Pons (tissue), 1 donor: ENCODE results near the gene KRT73.

Experiments used
- DNase-seq: peaks from one replicate; pipeline ENCODE4 v3.0.0-alpha.2; 2016; ENCODE audit warnings: low spot score

KRT73 gene

GRCh38 chr12:52617403-52617785, 965 bp downstream of the KRT73 start:
- no peak for DNase-seq

- DNase-seq, result no peak
These were observed 1.5 kb downstream of the KRT73 start for GRCh38 chr12:52616680-52617402.

GRCh38 chr12:52615912-52616311, 2.4 kb downstream of the KRT73 start:
- no peak for DNase-seq

- DNase-seq, result no peak
These were observed 3.0 kb downstream of the KRT73 start for GRCh38 chr12:52615208-52615868.

GRCh38 chr12:52614381-52615207, 3.8 kb downstream of the KRT73 start:
- no peak for DNase-seq

GRCh38 chr12:52613384-52614030, 4.9 kb downstream of the KRT73 start:
- no peak for DNase-seq

GRCh38 chr12:52612431-52613383, 5.7 kb downstream of the KRT73 start:
- no peak for DNase-seq

- DNase-seq, result no peak
These were observed 7.3 kb downstream of the KRT73 start for GRCh38 chr12:52611080-52611468.

- no peak for DNase-seq
These were observed 9.3 kb downstream of the KRT73 start for GRCh38 chr12:52608826-52609630.

- DNase-seq, result no peak
These were observed 10.2 kb downstream of the KRT73 start for GRCh38 chr12:52608161-52608560.

- DNase-seq, result no peak
These were observed 11.0 kb downstream of the KRT73 start for GRCh38 chr12:52607314-52607713.

- DNase-seq, result no peak
These were observed 11.7 kb downstream of the KRT73 start for GRCh38 chr12:52606581-52607218.

GRCh38 chr12:52606096-52606495, 12.3 kb downstream of the KRT73 start:
- no peak for DNase-seq

GRCh38 chr12:52605542-52605941, 12.8 kb downstream of the KRT73 start:
- DNase-seq, result no peak

GRCh38 chr12:52604859-52605258, 13.5 kb downstream of the KRT73 start:
- no peak for DNase-seq

GRCh38 chr12:52603314-52603713, 15.0 kb downstream of the KRT73 start:
- DNase-seq, result no peak

- DNase-seq, result no peak
These were observed 15.8 kb downstream of the KRT73 start for GRCh38 chr12:52602552-52602951.

GRCh38 chr12:52601671-52602070, 16.7 kb downstream of the KRT73 start:
- DNase-seq, result no peak

- no peak for DNase-seq
These were observed 17.3 kb downstream of the KRT73 start, which contains the start of gene KRT72 for GRCh38 chr12:52600941-52601481. KRT72 (minus strand) TSS chr12:52601463; CDS start chr12:52601452, 11 bp downstream.
